GM21786 (cell line): ENCODE results near the gene SPIRE2.
"Not testable (repeated sequence)": the region's sequence is repeated elsewhere in the genome, so short reads cannot be mapped to it uniquely, and the experiment has no call there.

Experiments used
- ATAC-seq: cut with Tn5 transposase; IDR thresholded peaks from one replicate; pipeline ENCODE4 v1.9.1; 2021; ENCODE audit not compliant: unreplicated experiment

The SPIRE2 gene, protein sequence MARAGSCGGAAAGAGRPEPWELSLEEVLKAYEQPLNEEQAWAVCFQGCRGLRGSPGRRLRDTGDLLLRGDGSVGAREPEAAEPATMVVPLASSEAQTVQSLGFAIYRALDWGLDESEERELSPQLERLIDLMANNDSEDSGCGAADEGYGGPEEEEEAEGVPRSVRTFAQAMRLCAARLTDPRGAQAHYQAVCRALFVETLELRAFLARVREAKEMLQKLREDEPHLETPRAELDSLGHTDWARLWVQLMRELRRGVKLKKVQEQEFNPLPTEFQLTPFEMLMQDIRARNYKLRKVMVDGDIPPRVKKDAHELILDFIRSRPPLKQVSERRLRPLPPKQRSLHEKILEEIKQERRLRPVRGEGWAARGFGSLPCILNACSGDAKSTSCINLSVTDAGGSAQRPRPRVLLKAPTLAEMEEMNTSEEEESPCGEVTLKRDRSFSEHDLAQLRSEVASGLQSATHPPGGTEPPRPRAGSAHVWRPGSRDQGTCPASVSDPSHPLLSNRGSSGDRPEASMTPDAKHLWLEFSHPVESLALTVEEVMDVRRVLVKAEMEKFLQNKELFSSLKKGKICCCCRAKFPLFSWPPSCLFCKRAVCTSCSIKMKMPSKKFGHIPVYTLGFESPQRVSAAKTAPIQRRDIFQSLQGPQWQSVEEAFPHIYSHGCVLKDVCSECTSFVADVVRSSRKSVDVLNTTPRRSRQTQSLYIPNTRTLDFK

DNA sequence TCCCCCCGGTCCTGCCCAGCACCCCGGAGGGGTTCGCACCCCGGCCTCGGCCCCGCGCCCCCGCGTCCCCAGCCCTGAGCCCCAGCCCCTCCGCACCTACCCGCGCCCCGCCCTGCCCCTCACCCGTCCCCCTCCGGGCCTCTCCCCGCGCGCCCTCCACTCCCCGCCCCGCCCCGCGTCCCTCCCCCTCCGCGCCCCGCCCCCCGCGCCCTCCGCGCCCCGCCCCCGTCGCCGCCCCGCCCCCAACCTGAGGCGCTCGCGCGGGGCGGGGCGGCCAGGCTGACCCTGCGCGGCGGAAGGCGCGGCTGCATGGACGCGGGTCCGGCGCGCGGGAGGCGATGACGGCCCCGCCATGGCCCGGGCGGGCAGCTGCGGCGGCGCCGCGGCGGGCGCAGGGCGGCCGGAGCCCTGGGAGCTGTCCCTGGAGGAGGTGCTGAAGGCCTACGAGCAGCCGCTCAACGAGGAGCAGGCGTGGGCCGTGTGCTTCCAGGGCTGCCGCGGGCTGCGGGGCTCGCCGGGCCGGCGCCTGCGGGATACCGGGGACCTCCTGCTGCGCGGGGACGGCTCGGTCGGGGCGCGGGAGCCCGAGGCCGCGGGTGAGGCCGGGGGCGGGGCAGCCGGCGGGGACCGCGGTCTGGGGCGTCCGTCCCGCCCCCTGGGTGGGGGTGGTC is at the start of gene SPIRE2:
Gene SPIRE2, plus strand, starts transcription at position 277 of the 671 bp plus-strand sequence. Its CDS starts 76 bp downstream, at position 353.
- peak; percentile 33 for ATAC-seq

DNA sequence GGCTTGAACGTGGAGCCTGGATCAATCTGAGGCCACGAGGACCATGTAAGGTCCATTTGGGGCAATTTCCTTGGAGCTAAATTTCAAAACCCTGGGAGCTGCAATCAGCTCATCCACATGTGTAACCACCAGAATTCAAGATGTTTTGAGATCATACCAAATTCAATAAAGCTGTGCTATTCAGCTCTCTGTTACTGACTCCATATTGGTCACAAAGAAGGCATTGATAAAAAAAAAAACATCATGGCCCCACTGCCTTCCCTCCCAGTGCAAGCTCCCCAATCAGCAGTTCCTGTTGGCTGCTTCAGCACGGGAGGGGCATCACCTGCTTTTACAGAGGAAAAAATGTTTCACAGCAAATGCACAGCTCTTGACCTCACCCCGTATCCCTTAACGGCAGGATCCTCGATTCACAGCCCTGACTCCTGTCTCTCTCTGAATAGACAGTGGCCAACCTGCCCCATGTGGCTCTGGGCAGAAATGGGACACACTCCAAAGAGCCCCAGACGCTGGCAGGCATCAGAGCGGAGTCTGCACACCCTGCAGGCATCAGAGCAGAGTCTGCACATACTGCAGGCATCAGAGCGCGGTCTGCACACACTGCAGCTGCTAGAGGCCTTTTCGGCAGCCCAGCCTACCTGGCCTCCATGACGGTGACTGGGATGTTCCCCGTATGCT is 48.9 kb upstream of the SPIRE2 start:
- ATAC-seq: no peak

DNA sequence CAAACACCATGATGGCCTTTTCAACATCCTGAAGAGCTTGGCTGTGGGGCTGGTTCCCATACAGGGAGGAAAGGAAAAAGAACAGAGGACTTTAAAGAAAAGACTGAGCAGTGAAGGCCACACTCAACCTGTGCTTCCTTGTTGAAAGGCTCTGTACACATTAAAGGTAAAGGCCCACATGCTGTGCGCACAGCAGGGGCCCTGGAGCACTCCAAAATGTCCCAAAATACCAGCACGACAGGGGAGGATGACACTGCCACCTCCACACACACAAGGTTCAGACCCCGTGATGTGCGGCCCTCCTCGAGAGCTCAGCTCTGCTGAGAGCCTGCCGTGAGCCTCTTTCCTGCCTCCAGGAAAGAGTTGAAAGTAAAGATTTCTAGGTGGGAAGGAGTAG is 48.4 kb upstream of the SPIRE2 start:
- no peak for ATAC-seq

DNA sequence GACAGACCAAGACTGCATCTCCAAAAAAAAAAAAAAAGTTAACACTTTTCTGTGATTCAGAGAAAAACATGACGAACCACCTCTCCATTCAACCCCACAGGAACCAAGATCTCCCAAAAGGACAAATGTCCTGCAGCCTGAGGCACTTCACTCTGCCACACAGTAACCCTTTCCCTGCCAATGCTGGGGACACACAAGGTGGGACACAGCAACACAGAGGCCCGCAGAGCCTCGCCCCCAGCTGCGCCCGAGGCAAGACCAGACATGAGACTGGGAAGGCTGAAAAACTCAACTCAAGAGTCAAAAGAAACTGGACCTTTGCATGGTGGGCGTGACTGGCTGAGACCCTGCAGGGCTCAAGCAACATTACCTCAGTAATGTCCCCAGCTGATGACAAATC is 45.8 kb upstream of the SPIRE2 start:
- no peak for ATAC-seq

DNA sequence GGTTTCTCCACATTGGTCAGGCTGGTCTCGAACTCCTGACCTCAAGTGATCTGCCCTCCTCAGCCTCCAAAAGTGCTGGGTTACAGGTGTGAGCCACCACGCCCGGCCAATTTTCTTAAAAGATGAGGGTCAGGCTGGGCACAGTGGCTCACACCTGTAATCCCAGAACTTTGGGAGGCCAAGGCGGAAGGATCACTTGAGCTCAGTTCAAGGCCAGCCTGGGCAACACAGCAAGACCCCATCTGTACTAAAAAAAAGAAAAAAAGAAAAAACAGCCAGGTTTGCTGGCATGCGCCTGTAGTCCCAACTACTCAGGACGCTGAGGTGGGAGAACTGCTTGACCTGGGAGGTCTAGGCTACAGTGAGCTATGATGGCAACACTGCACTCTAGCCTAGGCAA is 44.3 kb upstream of the SPIRE2 start:
- ATAC-seq: not testable (repeated sequence)

DNA sequence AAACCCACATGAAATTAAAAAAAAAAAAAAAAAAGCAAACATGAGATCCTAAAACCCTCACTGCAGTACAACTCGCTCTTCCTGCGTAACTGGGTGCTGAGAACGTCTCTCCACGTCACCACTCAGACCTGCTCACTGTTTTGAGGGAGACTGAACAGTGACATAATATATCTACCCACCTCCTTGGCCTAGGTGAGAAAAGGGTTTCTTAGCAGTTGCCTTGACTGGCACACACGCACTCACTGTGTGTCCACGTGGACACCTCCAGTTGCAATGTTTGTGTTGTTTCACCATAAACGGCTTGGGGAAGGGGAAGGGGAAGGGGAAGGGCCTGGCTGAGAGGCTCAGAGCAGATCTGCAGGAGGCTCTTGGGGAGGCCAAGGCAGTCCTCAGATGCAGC is 43.9 kb upstream of the SPIRE2 start:
- ATAC-seq: no peak

DNA sequence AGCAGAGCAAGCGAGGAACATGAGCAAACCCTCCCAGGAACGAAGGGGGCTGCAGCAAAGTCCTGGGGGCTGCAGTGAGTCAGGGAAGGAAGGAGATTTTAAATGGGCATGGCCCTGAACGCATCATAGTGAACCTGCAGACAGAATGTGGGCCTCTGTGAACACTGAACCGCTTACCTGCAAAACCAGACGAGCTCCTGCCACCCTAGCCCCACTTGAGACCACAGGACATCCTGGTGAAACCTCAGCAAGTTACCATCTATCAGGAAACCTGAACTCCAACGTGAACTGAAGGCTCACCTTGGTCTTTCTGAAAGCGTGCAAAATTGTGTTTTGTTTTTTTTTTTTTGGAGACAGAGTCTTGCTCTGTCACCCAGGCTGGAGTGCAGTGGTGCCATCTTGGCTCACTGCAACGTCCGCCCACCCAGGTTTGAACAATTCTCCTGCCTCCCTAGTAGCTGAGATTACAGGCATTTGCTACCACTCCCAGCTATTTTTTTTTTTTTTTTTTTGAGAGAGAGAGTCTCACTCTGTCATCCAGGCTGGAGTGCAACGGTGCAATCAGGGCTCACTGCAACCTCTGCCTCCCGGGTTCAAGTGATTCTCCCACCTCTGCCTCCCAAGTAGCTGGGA is 42.6 kb upstream of the SPIRE2 start:
- no peak for ATAC-seq

DNA sequence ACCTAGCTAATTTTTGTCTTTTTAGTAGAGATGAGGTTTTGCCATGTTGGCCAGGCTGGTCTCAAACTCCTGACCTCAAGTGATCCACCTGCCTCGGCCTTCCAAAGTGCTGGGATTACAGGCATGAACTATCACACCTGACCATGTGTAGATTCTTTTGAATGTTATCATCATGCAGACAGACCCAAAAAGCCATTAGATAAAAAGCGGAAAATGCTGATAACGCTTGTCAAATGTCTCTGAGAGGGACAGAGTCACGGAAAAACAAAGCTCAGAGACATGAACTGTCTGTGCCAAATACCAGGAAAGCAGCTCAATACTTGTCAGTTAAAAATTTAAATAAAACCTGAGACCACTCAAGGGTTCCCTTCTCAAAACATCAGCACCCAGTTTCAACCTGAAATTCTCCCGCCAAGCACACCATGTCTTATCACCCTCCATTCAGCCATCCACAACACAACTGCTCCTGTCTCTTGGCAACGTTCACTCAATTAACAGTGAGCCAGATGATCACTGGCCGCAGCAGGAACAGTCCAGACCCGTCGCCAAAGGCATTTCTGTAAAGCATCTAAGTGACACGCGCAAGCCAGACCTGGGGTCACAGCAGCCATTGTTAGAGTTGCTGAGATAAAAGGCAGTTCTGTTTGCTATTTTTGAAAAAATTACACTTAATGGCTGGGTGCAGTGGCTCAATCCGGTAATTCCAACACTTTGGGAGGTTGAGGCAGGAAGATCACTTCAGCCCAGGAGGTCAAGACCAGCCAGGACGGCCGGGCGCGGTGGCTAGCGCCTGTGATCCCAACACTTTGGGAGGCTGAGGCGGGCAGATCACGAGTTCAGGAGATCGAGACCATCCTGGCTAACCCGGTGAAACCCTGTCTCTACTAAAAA is 41.6 kb upstream of the SPIRE2 start:
- no peak for ATAC-seq

DNA sequence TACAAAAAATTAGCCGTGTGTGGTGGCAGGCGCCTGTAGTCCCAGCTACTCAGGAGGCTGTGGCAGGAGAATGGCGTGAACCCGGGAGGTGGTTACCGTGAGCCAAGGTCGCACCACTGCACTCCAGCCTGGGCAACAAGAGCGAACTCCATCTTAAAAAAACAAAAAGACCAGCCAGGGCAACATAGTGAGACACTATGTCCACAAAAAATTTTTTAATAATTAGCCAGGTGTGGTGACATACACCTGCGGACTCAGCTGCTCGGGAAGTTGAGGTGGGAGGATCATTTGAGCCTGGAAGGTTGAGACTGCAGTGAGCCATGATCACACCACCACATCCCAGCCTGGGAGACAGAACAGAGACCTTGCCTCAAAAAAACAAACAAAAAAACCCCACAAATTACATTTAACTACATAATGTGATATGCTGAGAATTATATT is 40.9 kb upstream of the SPIRE2 start:
- ATAC-seq: no peak

DNA sequence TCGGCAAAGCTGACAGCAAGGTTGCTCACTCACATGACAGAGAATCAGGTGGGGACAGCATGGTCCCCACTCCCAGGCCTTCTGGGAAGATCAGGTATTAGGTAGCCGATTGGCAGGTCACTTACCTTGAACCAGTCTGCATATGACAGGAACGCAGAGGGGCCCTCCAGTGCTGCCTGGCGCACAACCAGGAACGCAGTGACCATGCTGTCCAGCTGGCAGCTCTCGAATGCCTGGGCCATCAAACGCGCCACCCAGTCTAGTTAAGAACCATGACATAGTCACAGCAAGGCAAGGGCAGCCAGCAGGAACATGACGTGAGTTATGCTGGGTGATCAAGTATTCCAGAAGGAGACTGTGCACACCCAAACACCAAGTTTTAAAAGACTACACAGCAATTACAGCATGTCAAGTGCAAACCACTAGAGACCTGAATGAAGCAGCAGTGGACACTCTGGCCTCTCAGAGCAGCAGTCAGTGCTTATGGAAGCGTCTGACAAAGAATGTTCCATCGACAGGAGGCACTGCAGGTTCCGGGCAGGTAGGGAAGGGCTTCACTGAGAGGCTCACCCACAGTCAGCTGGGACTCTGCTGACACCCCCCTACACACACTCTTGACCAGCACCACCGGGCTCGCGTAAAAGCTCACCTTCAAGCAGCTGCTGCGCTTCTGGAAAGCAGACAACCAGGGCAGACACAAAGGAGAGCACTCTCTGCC is 36.8 kb upstream of the SPIRE2 start:
- ATAC-seq: no peak

DNA sequence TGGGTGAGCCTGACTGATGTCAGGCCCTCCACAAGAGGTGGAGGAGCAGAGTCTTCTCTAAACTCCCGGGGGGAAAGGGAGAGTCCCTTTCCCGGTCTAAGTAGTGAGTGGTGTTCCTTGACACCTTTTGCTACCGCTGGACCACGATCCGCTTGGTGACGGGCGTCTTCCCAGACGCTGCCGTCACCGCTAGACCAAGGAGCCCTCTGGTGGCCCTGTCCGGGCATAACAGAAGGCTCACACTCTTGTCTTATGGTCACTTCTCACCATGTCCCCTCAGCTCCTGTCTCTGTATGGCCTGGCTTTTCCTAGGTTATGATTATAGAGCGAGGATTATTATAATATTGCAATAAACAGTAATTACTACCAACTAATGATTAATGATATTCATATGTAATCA is 35.2 kb upstream of the SPIRE2 start:
- ATAC-seq: not testable (repeated sequence)

DNA sequence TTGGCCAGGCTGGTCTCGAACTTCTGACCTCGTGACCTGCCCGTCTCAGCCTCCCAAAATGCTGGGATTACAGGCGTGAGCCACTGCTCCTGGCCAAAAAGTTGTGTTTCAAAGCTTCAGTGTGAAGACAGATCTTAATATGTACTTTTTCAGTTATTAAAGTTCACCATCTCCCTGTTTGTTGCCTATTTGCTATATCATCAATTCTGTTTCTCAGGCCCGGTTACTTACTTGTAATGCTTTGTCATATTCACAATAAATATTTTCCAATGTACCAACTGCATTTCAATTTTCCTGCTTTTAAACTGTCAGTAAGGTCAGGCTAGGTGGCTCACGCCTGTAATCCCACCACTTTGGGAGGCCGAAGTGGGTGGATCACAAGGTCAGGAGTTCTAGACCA is 34.3 kb upstream of the SPIRE2 start:
- no peak for ATAC-seq

DNA sequence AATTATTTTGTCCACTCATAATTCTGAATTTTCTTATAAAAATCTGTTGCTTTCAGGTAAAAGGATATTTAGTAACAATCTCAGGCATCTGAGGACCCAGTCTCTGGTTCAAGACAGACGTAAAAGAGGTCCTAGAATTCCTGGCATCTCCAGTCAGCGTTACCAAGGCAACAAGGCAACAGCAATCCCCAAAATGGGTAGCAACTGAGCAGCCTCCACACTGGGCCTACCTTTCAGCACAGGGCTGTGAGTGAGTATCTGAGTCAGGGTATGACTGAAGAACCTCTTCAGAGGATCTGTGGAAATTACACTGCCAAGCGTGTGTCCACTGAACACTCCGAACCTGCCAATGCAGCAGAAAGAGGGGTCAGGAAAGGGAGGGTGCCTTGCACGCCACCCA is 32.6 kb upstream of the SPIRE2 start:
- no peak for ATAC-seq

DNA sequence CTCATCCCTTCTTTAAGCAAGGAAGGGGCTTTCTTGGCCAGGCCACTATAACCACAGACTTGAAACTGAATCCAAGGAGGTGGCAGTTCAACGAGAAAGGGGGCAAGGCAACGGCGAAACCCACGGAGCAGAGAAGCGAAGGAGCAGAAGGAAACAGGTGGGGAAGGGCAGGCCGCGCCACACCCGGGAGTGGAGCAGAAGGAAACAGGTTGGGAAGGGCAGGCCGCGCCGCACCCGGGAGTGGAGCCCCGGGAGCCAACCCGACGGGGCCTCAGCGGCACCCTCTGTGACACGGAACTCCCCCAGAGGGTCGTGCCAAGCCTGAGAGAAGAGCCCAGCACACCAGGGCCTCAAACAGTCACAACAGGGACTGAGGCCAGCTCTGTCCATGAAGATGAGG is 32.2 kb upstream of the SPIRE2 start:
- no peak for ATAC-seq

DNA sequence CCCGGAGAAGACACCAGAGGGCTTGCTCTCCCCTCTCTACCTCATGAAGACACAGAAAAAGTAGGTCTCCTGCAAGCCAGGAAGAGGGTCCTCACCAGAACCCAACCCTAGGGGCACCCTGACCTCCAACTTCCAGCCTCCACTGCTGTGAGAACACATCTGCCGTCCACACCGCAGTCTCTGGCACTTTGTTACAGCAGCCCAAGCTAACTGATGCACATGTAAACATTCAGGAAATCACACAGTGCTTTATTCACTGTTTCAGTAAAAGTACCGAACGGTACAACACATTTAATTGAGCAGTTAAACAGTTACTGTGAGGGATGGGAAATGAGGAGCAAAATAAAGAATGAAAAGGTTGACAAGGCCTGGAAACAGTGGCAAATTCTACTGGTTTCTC is 30.1 kb upstream of the SPIRE2 start:
- ATAC-seq: no peak

DNA sequence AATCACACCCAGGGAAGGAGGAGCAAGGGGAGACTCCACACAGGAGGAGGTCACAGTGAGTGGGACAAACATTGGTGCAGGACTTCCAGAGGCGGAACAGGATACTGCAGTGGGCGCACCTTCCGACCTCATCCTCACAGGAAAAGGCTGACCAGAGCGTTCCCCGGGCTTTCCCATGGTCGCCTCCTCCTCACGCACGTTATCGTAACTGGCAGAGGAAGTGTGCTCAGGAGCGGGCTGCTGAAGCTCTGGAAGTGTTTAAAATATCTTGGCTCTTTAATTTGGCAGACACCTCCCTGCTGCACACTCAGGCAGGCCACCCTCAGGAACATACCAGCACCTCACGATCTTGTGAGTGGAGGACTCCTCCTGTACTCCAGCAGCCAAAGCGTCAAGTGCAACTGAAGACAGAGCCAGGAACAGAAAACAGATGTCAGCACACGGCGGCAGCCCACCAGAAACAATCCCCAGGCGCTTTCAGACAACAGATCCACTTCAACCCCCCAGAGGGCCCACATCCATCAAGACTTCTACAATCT is 29.4 kb upstream of the SPIRE2 start:
- ATAC-seq: no peak

DNA sequence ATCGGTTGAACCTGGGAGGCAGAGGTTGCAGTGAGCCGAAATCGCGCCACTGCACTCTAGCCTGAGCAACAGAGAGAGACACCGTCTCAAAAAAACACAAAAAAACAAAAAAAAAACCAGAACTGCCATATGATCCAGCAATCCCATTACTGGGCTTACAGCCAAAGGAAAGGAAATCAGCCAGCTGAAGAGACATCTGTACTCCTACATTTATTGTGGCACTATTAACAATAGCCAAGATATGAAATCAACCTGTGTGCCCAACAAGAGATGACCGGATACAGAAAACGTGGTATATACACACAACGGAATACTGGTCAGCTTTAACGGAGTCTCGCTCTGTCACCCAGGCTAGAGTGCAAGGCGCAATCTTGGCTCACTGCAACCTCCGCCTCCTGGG is 26.5 kb upstream of the SPIRE2 start:
- no peak for ATAC-seq

DNA sequence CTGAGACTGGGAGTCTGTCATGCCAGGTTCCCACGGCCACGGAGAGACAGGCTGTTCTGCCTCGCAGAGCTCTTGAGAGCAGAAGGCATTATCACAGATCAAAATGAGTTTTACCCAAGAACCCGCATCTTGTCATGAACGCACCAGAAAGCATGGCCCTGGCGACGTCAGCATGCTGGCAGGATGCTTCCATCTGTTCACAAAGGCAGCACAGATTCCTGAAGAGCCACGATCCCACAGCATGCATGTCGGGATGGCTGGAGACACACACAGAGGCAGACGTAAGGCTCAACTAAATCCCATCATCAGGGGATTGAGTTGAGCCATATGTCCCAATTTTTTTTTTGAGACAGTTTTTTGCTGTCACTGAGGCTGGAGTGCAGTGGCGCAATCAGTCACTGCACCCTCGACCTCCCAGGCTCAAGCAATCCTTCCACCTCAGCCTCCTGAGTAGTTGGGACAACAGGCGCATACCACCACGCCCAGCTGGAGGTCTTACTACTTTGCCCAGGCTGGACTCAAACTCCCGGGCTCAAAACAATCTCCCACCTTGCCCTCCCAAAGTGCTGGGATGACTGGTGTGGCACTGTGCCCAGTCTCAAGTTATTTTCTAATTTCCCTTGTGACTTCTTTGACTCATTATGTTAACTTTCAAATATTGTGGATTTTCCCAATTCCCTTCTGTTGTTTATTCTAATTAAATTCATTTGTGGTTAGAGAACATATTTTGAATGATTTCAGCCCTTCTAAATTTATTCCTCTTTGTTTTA is 23.0 kb upstream of the SPIRE2 start:
- no peak for ATAC-seq
